Cardiac septum (tissue), 1 donor: ENCODE measurements around the gene ARMH3. TPM values are rescaled to one million over a fixed set of nuclear protein-coding genes. Genes with fewer than 3 reads are reported as not detected.

Source experiments
- DNase-seq: peaks from one replicate; pipeline ENCODE4 v3.0.0-alpha.2; 2020; ENCODE audit warnings: low spot score
- intact Hi-C: fragments of 100-400 bp; cut with DNase I; formaldehyde crosslinking; loops from one replicate; pipeline ENCODE4 v1.14.0; 2022
- total RNA-seq: library from RNA; stranded (reverse); fragmentation: NEBNext Ultra II Directional; extraction: Animal tissue kit (Norgen Biotek cat#: 25700); gene quantifications from one replicate; pipeline ENCODE4 v1.2.1, GENCODE V29; 2021
- donor health status: DM: no; HTN: no; CAD: no.

Gene ARMH3
- total RNA-seq, 1 donor from 2014 or later: 50.4 TPM

- intact Hi-C loops: no loop called here
- DNase-seq: no peak
These were observed 96.5 kb downstream of the ARMH3 start for GRCh38 chr10:101959346-101959916.

DNA sequence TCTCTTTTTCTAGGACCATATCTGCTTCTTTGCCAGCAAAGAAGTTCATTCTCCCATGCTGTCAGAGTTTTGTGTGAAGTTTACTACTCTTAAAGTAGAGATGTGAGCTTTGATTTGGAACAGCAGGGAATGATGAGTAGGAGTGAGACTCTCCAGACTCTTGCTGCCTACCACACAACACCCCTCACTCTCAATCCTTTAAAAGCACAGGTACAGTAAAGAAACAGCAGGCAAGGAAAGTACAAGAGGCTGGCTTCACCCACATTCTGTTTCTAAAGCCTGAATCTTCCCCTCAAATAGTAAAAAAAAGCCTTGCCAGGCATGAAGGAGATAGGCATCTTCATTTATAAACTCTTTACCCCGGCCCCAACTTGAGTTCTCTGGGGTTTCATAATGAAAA is 97.3 kb downstream of the ARMH3 start:
- no peak for DNase-seq
- intact Hi-C loops: no loop called here

GRCh38 chr10:101956898-101957297 is 99.1 kb downstream of the ARMH3 start:
- DNase-seq: no peak
- intact Hi-C loops: no loop called here

- intact Hi-C loops: no loop called here
- no peak for DNase-seq
These were observed 99.9 kb downstream of the ARMH3 start for GRCh38 chr10:101956117-101956516.

- DNase-seq: no peak
- intact Hi-C loops: no loop called here
These were observed 103.8 kb downstream of the ARMH3 start for GRCh38 chr10:101952191-101952590.

DNA sequence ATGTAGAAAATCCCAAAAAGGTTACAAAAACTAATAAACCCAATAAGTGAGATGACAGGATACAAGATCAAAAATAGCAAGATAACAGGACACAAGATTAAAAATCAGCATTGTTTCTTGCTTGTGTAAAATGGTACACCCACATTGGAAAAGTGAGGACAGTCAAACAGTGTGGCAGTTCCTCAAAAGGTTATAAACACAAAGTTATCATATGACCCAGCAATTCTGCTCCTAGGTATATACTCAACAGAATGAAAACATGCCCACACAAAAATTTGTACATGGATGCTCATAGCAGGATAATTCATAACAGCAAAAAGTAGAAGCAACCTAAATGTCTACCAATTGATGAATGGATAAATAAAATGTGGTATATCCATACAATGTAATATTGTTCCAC is 105.8 kb downstream of the ARMH3 start:
- intact Hi-C loops: no loop called here
- DNase-seq: no peak

DNA sequence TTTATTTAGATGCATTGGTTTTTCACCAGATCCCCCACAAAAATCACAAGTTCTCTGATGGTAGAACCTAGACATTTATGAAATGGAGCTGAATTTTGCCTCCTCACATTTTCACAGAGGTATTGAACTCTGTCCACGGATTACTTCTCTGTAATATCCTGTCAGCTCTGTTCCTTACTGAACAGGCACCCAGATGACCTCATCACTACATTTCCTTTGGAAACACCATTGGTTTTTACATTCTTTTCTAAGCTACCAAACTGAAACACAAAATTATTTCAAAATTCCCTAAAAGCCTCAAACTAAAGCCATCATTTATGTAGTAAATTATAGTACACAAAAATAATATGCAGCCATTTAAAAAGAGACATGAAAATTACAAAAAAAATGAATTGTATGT is 114.1 kb downstream of the ARMH3 start:
- intact Hi-C loops: no loop called here

GRCh38 chr10:101940916-101941315 is 115.1 kb downstream of the ARMH3 start:
- intact Hi-C loops: no loop called here
- DNase-seq: no peak

More for the DNA sequence above, 114.1 kb downstream of the ARMH3 start:
- DNase-seq: no peak

- no peak for DNase-seq
- intact Hi-C loops: no loop called here
These were observed 116.2 kb downstream of the ARMH3 start for GRCh38 chr10:101939729-101940128.

GRCh38 chr10:101939008-101939648 is 116.8 kb downstream of the ARMH3 start:
- intact Hi-C loops: no loop called here
- no peak for DNase-seq

- intact Hi-C loops: no loop called here
- no peak for DNase-seq
These were observed 117.5 kb downstream of the ARMH3 start for GRCh38 chr10:101938305-101939007.

GRCh38 chr10:101935431-101935830 is 120.5 kb downstream of the ARMH3 start:
- intact Hi-C loops: no loop called here

GRCh38 chr10:101934686-101935305 is 121.2 kb downstream of the ARMH3 start:
- DNase-seq: no peak
- intact Hi-C loops: loop anchor here (5.0 kb wide), 1 partner anchor 37 kb away; no protein-coding TSS in a partner anchor

More at GRCh38 chr10:101935431-101935830, 120.5 kb downstream of the ARMH3 start:
- DNase-seq: no peak

- intact Hi-C loops: loop anchor here (5.0 kb wide), 1 partner anchor 37 kb away; no protein-coding TSS in a partner anchor
- DNase-seq: no peak
These were observed 122.0 kb downstream of the ARMH3 start for GRCh38 chr10:101933976-101934375.

GRCh38 chr10:101932183-101932582 is 123.8 kb downstream of the ARMH3 start:
- intact Hi-C loops: loop anchor here (5.0 kb wide), 1 partner anchor 35 kb away; no protein-coding TSS in a partner anchor
- DNase-seq: no peak

DNA sequence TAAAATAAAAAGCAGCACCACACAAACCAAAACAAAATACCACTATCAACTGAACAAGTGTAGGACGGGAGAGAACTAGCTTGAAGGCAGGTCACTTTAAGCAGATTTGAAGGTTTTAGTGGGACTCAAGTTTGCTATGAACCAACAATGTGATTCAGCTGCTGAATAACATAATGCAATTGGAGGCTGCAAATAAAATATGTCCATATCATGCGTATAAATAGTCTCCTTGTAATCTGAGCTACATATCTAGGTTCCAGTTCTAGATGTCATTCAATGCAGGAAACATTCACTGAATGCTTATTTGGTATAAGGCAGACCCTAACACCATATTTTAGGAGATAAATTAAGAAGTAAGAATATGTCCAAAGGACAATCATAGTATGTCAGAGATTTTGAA is 130.9 kb downstream of the ARMH3 start:
- intact Hi-C loops: no loop called here
- DNase-seq: no peak

- intact Hi-C loops: no loop called here
- DNase-seq: no peak
These were observed 132.7 kb downstream of the ARMH3 start for GRCh38 chr10:101923256-101923655.

GRCh38 chr10:101922846-101923245 is 133.1 kb downstream of the ARMH3 start:
- DNase-seq: no peak
- intact Hi-C loops: no loop called here

DNA sequence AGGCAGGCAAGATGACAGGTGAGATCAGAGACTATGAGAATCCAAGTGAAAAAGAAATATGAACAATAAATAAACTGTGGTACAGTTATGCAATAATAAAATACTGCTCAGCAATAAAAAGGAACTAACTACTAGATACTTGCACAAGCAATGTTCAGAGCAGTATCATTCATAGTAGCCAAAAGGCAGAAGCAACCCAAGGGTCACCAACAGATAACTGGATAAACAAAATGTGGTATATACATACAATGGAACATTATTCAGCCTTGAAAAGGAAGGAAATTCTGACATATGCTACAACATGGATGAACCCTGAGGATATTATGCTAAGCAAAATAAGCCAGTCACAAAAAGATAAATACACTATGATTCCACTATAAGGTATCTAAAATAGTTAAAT is 135.4 kb downstream of the ARMH3 start:
- intact Hi-C loops: no loop called here

DNA sequence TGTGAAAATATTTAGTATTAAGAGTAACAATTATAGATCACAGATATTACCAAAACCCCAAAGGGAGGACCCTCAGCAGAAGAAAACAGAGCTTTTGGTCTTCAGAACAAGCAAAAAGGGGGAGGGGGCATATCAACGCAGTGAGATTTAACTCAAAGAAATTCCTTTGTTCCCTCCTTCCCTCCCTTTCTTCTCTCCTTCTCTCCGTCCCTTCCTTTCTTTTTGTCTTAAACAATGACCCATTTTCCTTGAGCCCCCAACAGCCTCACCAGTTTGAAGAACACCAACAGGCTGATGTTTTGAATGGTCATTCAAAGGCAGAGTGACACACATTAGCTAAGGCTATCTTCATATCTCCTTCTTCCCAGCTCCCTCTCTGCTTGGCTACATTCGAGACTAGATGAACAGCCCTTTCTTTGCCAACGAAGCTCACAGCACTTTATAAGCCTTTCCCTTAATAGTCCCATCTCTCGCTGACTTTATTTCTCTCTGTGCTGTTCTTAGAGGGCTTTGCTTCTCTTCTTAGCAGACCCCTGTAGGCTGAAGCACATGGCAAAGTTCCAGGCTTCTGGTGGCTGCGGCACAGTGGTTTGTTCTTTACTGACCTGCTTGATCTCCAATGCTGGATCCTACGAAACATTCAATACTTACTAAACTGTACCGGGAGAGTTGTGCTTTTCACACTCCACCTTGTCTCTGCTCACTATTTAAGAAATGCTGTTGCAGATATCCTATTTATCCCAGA is 136.8 kb downstream of the ARMH3 start:
- intact Hi-C loops: no loop called here
- DNase-seq: no peak

More for the DNA sequence above, 135.4 kb downstream of the ARMH3 start:
- DNase-seq: no peak
